ENCODE results near the gene NAA35. TPM values are rescaled to one million over a fixed set of nuclear protein-coding genes. Genes with fewer than 3 reads are reported as not detected.
"Not testable (repeated sequence)": the region's sequence is repeated elsewhere in the genome, so short reads cannot be mapped to it uniquely, and the experiment has no call there.

Gene NAA35
- total RNA-seq, 1 experiment from 2014 or later = 39.1 TPM

GRCh38 chr9:85935950-85936349, 5.0 kb upstream of the NAA35 start:
- not testable (repeated sequence) for DNase-seq; H3K4me3 ChIP-seq (ENCODE audit: insufficient read depth, low read depth, low read length); H3K27me3 ChIP-seq (ENCODE audit: control insufficient read depth, insufficient read depth, low read length); H3K36me3 ChIP-seq (replicated peaks; ENCODE audit: control insufficient read depth, insufficient read depth, low read length)

GRCh38 chr9:85940275-85940831, 593 bp upstream of the NAA35 start:
- Histone ChIP-seq H3K36me3 (replicated peaks; ENCODE audit: control insufficient read depth, insufficient read depth, low read length) (peaks cover 4% of the 10 kb centered on the region), H3K27me3 (ENCODE audit: control insufficient read depth, insufficient read depth, low read length) (no peaks in the 10 kb centered on the region), H3K4me3 (ENCODE audit: insufficient read depth, low read depth, low read length) (peak overlapping the region; percentile 45)
- no peak for DNase-seq

- peak overlapping the region; percentile 95 for H3K4me3 ChIP-seq (ENCODE audit: insufficient read depth, low read depth, low read length)
- H3K36me3 ChIP-seq (replicated peaks; ENCODE audit: control insufficient read depth, insufficient read depth, low read length) = peaks cover 4% of the 10 kb centered on the region
- no peak for DNase-seq
- H3K27me3 ChIP-seq (ENCODE audit: control insufficient read depth, insufficient read depth, low read length) = no peaks in the 10 kb centered on the region
These were observed 635 bp downstream of the NAA35 start for GRCh38 chr9:85941622-85941940.

GRCh38 chr9:85941966-85942912, 1.3 kb downstream of the NAA35 start:
- H3K4me3 ChIP-seq (ENCODE audit: insufficient read depth, low read depth, low read length) = peak overlapping the region; percentile 95
- H3K36me3 ChIP-seq (replicated peaks; ENCODE audit: control insufficient read depth, insufficient read depth, low read length) = peaks cover 4% of the 10 kb centered on the region
- no peak for DNase-seq
- no peaks in the 10 kb centered on the region for H3K27me3 ChIP-seq (ENCODE audit: control insufficient read depth, insufficient read depth, low read length)

- peaks cover 4% of the 10 kb centered on the region for H3K36me3 ChIP-seq (replicated peaks; ENCODE audit: control insufficient read depth, insufficient read depth, low read length)
- H3K27me3 ChIP-seq (ENCODE audit: control insufficient read depth, insufficient read depth, low read length) = no peaks in the 10 kb centered on the region
- no peak overlapping the region for H3K4me3 ChIP-seq (ENCODE audit: insufficient read depth, low read depth, low read length)
- no peak for DNase-seq
These were observed 2.2 kb downstream of the NAA35 start for GRCh38 chr9:85942913-85943709.

- Histone ChIP-seq H3K36me3 (replicated peaks; ENCODE audit: control insufficient read depth, insufficient read depth, low read length) (peaks cover 4% of the 10 kb centered on the region), H3K27me3 (ENCODE audit: control insufficient read depth, insufficient read depth, low read length) (no peaks in the 10 kb centered on the region), H3K4me3 (ENCODE audit: insufficient read depth, low read depth, low read length) (no peak overlapping the region)
- no peak for DNase-seq
These were observed 2.9 kb downstream of the NAA35 start for GRCh38 chr9:85943757-85944430.

GRCh38 chr9:85944672-85945071, 3.7 kb downstream of the NAA35 start:
- no peak overlapping the region for H3K4me3 ChIP-seq (ENCODE audit: insufficient read depth, low read depth, low read length)
- peaks cover 4% of the 10 kb centered on the region for H3K36me3 ChIP-seq (replicated peaks; ENCODE audit: control insufficient read depth, insufficient read depth, low read length)
- DNase-seq = no peak
- no peaks in the 10 kb centered on the region for H3K27me3 ChIP-seq (ENCODE audit: control insufficient read depth, insufficient read depth, low read length)

- DNase-seq = no peak
- Histone ChIP-seq H3K4me3 (ENCODE audit: insufficient read depth, low read depth, low read length) (no peak overlapping the region), H3K27me3 (ENCODE audit: control insufficient read depth, insufficient read depth, low read length) (no peaks in the 10 kb centered on the region), H3K36me3 (replicated peaks; ENCODE audit: control insufficient read depth, insufficient read depth, low read length) (no peaks in the 10 kb centered on the region; the same call in 1 of the 2 replicates)
These were observed 8.8 kb downstream of the NAA35 start for GRCh38 chr9:85949586-85950335.

GRCh38 chr9:85959955-85960354, 19.0 kb downstream of the NAA35 start:
- no peaks in the 10 kb centered on the region for H3K27me3 ChIP-seq (ENCODE audit: control insufficient read depth, insufficient read depth, low read length)
- H3K4me3 ChIP-seq (ENCODE audit: insufficient read depth, low read depth, low read length) = no peak overlapping the region
- DNase-seq = no peak
- H3K36me3 ChIP-seq (replicated peaks; ENCODE audit: control insufficient read depth, insufficient read depth, low read length) = peaks cover 4% of the 10 kb centered on the region

GRCh38 chr9:85960688-85961093, 19.7 kb downstream of the NAA35 start:
- DNase-seq = no peak
- Histone ChIP-seq H3K36me3 (replicated peaks; ENCODE audit: control insufficient read depth, insufficient read depth, low read length) (peaks cover 4% of the 10 kb centered on the region), H3K27me3 (ENCODE audit: control insufficient read depth, insufficient read depth, low read length) (no peaks in the 10 kb centered on the region), H3K4me3 (ENCODE audit: insufficient read depth, low read depth, low read length) (no peak overlapping the region)

- Histone ChIP-seq H3K36me3 (replicated peaks; ENCODE audit: control insufficient read depth, insufficient read depth, low read length) (peaks cover 3% of the 10 kb centered on the region), H3K4me3 (ENCODE audit: insufficient read depth, low read depth, low read length) (no peak overlapping the region), H3K27me3 (ENCODE audit: control insufficient read depth, insufficient read depth, low read length) (no peaks in the 10 kb centered on the region)
- DNase-seq = no peak
These were observed 23.6 kb downstream of the NAA35 start for GRCh38 chr9:85964526-85964925.

- Histone ChIP-seq H3K36me3 (replicated peaks; ENCODE audit: control insufficient read depth, insufficient read depth, low read length) (peaks cover 6% of the 10 kb centered on the region), H3K4me3 (ENCODE audit: insufficient read depth, low read depth, low read length) (no peak overlapping the region), H3K27me3 (ENCODE audit: control insufficient read depth, insufficient read depth, low read length) (no peaks in the 10 kb centered on the region)
- DNase-seq = no peak
These were observed 24.0 kb downstream of the NAA35 start for GRCh38 chr9:85964949-85965348.

- DNase-seq = no peak
- peaks cover 3% of the 10 kb centered on the region for H3K36me3 ChIP-seq (replicated peaks; ENCODE audit: control insufficient read depth, insufficient read depth, low read length)
- no peaks in the 10 kb centered on the region for H3K27me3 ChIP-seq (ENCODE audit: control insufficient read depth, insufficient read depth, low read length)
- H3K4me3 ChIP-seq (ENCODE audit: insufficient read depth, low read depth, low read length) = no peak overlapping the region
These were observed 28.8 kb downstream of the NAA35 start for GRCh38 chr9:85969727-85970126.

GRCh38 chr9:85971731-85972130, 30.8 kb downstream of the NAA35 start:
- Histone ChIP-seq H3K4me3 (ENCODE audit: insufficient read depth, low read depth, low read length) (no peak overlapping the region), H3K27me3 (ENCODE audit: control insufficient read depth, insufficient read depth, low read length) (no peaks in the 10 kb centered on the region), H3K36me3 (replicated peaks; ENCODE audit: control insufficient read depth, insufficient read depth, low read length) (peaks cover 3% of the 10 kb centered on the region)
- DNase-seq = no peak

Measured in H7 (cell line).